Hair follicular keratinocyte (primary cell): ENCODE results near the gene ARPP19. TPM values are rescaled to one million over a fixed set of nuclear protein-coding genes. Genes with fewer than 3 reads are reported as not detected.

Source experiments
- total RNA-seq: library from RNA; depleted of rRNA; stranded (reverse); fragments of >200 nt; gene quantifications from 2 replicates; pipeline ENCODE4 v1.2.3, GENCODE V29; 2015

The ARPP19 gene
- 86.9 and 94.0 TPM in 2 replicates for total RNA-seq

GRCh38 chr15:52568601-52569585, at the start of gene ARPP19:
TSS of gene ARPP19 (minus strand) at chr15:52569030. CDS start at chr15:52568892, 138 bp downstream.

GRCh38 chr15:52528564-52529340, 40.1 kb downstream of the ARPP19 start, which contains the start of gene MYO5A:
TSS of gene MYO5A (minus strand) at chr15:52528880. CDS start at chr15:52528806, 74 bp downstream.

Other genes with a start within 250 kb of the ARPP19 start
- gene MYO5A, start 40.1 kb downstream of the ARPP19 start, total RNA-seq, result 36.5 and 46.5 TPM in 2 replicates
- 3.2 and 4.9 TPM in 2 replicates for gene ATOSA, start 110.4 kb upstream of the ARPP19 start, total RNA-seq
- gene ONECUT1, start 221.3 kb upstream of the ARPP19 start, total RNA-seq, result 0.08 TPM in 1 of 2 replicates, not detected in the other